Fibroblast of villous mesenchyme (primary cell): ENCODE results near the gene RDH14. TPM values are rescaled to one million over a fixed set of nuclear protein-coding genes. Genes with fewer than 3 reads are reported as not detected.

ENCODE experiments used
- DNase-seq: peaks from one replicate; pipeline ENCODE4 v3.0.0-alpha.2; 2010; ENCODE audit warnings: low read depth
- H3K4me3 ChIP-seq: 2 replicates; pipeline ENCODE4 v1.5.1; 2011; ENCODE audit warnings: low read depth, mild to moderate bottlenecking, low read length
- total RNA-seq: library from RNA; depleted of rRNA; stranded (reverse); fragments of >200 nt; gene quantifications from 2 replicates; pipeline ENCODE4 v1.2.3, GENCODE V29; 2012
- TF ChIP-seq, protein P1 (sequence below): IDR thresholded peaks from 2 replicates; pipeline ENCODE4 v1.5.1; 2012; ENCODE audit warnings: low read depth, mild to moderate bottlenecking, low read length; ENCODE audit not compliant: insufficient read depth

The RDH14 gene
- total RNA-seq, 1 donor: 17.7 TPM

GRCh38 chr2:18557121-18557520 is 3.3 kb downstream of the RDH14 start:
- TF ChIP-seq, protein P1, sequence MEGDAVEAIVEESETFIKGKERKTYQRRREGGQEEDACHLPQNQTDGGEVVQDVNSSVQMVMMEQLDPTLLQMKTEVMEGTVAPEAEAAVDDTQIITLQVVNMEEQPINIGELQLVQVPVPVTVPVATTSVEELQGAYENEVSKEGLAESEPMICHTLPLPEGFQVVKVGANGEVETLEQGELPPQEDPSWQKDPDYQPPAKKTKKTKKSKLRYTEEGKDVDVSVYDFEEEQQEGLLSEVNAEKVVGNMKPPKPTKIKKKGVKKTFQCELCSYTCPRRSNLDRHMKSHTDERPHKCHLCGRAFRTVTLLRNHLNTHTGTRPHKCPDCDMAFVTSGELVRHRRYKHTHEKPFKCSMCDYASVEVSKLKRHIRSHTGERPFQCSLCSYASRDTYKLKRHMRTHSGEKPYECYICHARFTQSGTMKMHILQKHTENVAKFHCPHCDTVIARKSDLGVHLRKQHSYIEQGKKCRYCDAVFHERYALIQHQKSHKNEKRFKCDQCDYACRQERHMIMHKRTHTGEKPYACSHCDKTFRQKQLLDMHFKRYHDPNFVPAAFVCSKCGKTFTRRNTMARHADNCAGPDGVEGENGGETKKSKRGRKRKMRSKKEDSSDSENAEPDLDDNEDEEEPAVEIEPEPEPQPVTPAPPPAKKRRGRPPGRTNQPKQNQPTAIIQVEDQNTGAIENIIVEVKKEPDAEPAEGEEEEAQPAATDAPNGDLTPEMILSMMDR: no peak
- DNase-seq: no peak

GRCh38 chr2:18552351-18553077 is 7.9 kb downstream of the RDH14 start:
- no peak overlapping the region for H3K4me3 ChIP-seq
- TF ChIP-seq, protein P1: no peak
- DNase-seq: no peak

More at GRCh38 chr2:18557121-18557520, 3.3 kb downstream of the RDH14 start:
- H3K4me3 ChIP-seq: no peak overlapping the region

DNA sequence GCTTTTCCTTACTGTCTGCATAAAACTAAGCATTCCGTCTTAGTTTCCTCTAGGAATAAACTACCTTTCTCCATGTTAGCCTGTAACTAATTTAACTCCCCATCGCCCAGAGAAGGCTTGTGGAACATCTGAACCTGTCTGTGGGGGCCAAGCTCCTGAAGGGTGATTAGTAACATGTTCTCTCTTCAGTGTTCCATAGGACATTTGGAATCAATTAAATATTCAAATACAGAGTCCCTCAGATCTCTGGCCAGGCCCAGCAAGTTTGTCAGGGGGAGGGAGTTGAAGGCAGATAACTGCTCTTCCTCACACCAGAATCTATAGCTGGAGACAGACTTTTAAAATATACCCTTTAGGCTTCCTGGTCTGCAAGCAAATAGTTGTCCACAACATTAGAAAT is 8.8 kb downstream of the RDH14 start:
- no peak for DNase-seq

GRCh38 chr2:18551169-18551568 is 9.3 kb downstream of the RDH14 start:
- DNase-seq: no peak
- no peak overlapping the region for H3K4me3 ChIP-seq
- TF ChIP-seq, protein P1: no peak

More for the DNA sequence above, 8.8 kb downstream of the RDH14 start:
- H3K4me3 ChIP-seq: no peak overlapping the region
- TF ChIP-seq, protein P1: no peak

- DNase-seq: no peak
- H3K4me3 ChIP-seq: no peak overlapping the region
- TF ChIP-seq, protein P1: no peak
These were observed 10.0 kb downstream of the RDH14 start for GRCh38 chr2:18550433-18550832.

DNA sequence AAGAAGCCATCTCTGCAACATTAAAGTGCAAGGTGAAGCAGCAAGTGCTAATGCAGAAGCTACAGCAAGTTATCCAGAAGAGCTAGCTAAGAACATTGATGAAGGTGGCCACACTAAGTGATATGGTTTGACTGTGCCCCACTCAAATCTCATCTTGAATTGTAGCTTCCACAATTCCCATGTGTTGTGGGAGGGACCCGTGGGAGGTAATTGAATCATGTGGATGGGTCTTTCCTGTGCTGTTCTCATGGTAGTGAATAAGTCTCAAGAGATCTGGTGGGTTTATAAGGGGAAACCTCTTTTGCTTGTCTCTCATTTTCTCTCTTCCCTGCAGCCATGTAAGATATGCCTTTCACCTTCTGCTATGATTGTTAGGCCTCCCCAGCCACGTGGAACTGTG is 11.4 kb downstream of the RDH14 start:
- TF ChIP-seq, protein P1: no peak
- H3K4me3 ChIP-seq: no peak overlapping the region
- DNase-seq: no peak

- no peak for DNase-seq
- TF ChIP-seq, protein P1: no peak
- no peak overlapping the region for H3K4me3 ChIP-seq
These were observed 11.8 kb downstream of the RDH14 start for GRCh38 chr2:18548621-18549020.
